ENCODE data around the gene LRRTM3.

DNA sequence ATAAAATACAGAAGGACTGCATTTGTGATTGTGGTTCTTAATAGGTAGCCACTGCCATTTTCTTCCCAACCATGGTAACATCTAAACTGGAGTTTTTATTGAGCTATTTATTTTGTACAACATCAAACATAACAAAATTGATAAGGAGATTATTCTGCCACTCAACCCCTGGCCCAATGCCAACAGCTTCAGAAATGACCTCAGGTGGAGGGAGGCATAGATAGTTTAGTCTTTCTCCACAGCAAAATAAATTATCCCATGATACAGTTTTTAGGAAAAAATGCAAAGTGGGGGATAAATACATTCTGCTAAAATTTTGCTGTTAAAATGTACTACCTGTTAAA is 57.6 kb downstream of the LRRTM3 start:
- no peak for TF ChIP-seq POLR2A (IDR thresholded peaks at IDR 0.05)
- TF ChIP-seq, protein P1, sequence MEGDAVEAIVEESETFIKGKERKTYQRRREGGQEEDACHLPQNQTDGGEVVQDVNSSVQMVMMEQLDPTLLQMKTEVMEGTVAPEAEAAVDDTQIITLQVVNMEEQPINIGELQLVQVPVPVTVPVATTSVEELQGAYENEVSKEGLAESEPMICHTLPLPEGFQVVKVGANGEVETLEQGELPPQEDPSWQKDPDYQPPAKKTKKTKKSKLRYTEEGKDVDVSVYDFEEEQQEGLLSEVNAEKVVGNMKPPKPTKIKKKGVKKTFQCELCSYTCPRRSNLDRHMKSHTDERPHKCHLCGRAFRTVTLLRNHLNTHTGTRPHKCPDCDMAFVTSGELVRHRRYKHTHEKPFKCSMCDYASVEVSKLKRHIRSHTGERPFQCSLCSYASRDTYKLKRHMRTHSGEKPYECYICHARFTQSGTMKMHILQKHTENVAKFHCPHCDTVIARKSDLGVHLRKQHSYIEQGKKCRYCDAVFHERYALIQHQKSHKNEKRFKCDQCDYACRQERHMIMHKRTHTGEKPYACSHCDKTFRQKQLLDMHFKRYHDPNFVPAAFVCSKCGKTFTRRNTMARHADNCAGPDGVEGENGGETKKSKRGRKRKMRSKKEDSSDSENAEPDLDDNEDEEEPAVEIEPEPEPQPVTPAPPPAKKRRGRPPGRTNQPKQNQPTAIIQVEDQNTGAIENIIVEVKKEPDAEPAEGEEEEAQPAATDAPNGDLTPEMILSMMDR (IDR thresholded peaks at IDR 0.05): no peak

All from adrenal gland (tissue), 5 donors.